HEK293 (cell line): ENCODE data around the gene MS4A18.

Source experiments
- CTCF ChIA-PET: fragments of 350-600 bp; formaldehyde crosslinking; extraction: SDS; loops from one replicate; lab custom pipeline; 2021; ENCODE audit warnings: antibody characterized with exemption; lab: Yijun Ruan, JAX
- POLR2A ChIA-PET: fragments of 300-600 bp; formaldehyde crosslinking; extraction: SDS; loops from one replicate; lab custom pipeline; 2020; ENCODE audit warnings: antibody characterized with exemption, inconsistent platforms; lab: Yijun Ruan, JAX
- H3K27ac ChIP-seq: fragments of 200-500 bp; sonication (Bioruptor generic); 2 replicates; pipeline ENCODE4 v1.5.1; 2014; ENCODE audit warnings: low read depth, low read length, control low read depth, inconsistent platforms; ENCODE audit errors: extremely low read depth
- H3K36me3 ChIP-seq, 2 experiments: fragments of 200-500 bp in 1 of 2; sonication (Bioruptor generic) in 1 of 2; 1 replicate in 1 of 2; 2 replicates in 1 of 2; pipeline ENCODE4 v1.5.1; 2014 to 2017; ENCODE audit warnings: inconsistent platforms in 2 of 2, low read length in 2 of 2; ENCODE audit not compliant: control insufficient read depth in 2 of 2, insufficient read depth in 1 of 2
- H3K4me1 ChIP-seq: fragments of 200-500 bp; sonication (Bioruptor generic); 2 replicates; pipeline ENCODE4 v1.5.1; 2014; ENCODE audit warnings: mild to moderate bottlenecking, low read length, inconsistent platforms; ENCODE audit not compliant: control insufficient read depth, insufficient read depth
- H3K4me3 ChIP-seq: 2 replicates; pipeline ENCODE4 v1.5.1; 2011; ENCODE audit warnings: low read depth, mild to moderate bottlenecking, control low read depth, low read length, moderate library complexity
- H3K9me3 ChIP-seq: fragments of 200-500 bp; sonication (Bioruptor generic); 2 replicates; pipeline ENCODE4 v1.5.1; 2014; ENCODE audit warnings: low read depth, low read length, inconsistent platforms; ENCODE audit not compliant: control insufficient read depth, insufficient read depth
- FEZF1 ChIP-seq: fragments of 450-650 bp; formaldehyde crosslinking; IDR thresholded peaks from 2 replicates; pipeline ENCODE4 v1.5.1; 2016; ENCODE audit warnings: missing biosample characterization, missing genetic modification characterization
- HOXC10 ChIP-seq: sonication (generic); formaldehyde crosslinking; IDR thresholded peaks from 2 replicates; pipeline ENCODE4 v1.8.1; 2023; ENCODE audit warnings: mild to moderate bottlenecking, missing genetic modification reagents
- KLF17 ChIP-seq: fragments of 450-650 bp; formaldehyde crosslinking; IDR thresholded peaks from 2 replicates; pipeline ENCODE4 v1.5.1; 2016; ENCODE audit warnings: missing biosample characterization, missing genetic modification characterization
- MYNN ChIP-seq: fragments of 450-650 bp; formaldehyde crosslinking; IDR thresholded peaks from 2 replicates; pipeline ENCODE4 v1.5.1; 2016; ENCODE audit warnings: missing biosample characterization, missing genetic modification characterization, borderline replicate concordance
- OSR2 ChIP-seq: fragments of 450-650 bp; formaldehyde crosslinking; IDR thresholded peaks from 2 replicates; pipeline ENCODE4 v1.5.1; 2016; ENCODE audit warnings: missing biosample characterization, missing genetic modification characterization
- PRDM2 ChIP-seq: fragments of 450-650 bp; formaldehyde crosslinking; IDR thresholded peaks from 2 replicates; pipeline ENCODE4 v1.5.1; 2016; ENCODE audit warnings: missing biosample characterization, missing genetic modification characterization, borderline replicate concordance
- SP3 ChIP-seq: fragments of 450-650 bp; formaldehyde crosslinking; IDR thresholded peaks from 2 replicates; pipeline ENCODE4 v1.5.1; 2016; ENCODE audit warnings: missing biosample characterization, missing genetic modification characterization
- ZBTB21 ChIP-seq: fragments of 450-650 bp; formaldehyde crosslinking; IDR thresholded peaks from 2 replicates; pipeline ENCODE4 v1.5.1; 2017; ENCODE audit warnings: missing biosample characterization, missing genetic modification characterization
- ZFP69B ChIP-seq: fragments of 450-650 bp; formaldehyde crosslinking; IDR thresholded peaks from 2 replicates; pipeline ENCODE4 v1.5.1; 2016; ENCODE audit warnings: missing biosample characterization, missing genetic modification characterization
- ZNF140 ChIP-seq: fragments of 450-650 bp; formaldehyde crosslinking; IDR thresholded peaks from 2 replicates; pipeline ENCODE4 v1.5.1; 2016; ENCODE audit warnings: missing biosample characterization, missing genetic modification characterization
- ZNF157 ChIP-seq: fragments of 450-650 bp; formaldehyde crosslinking; IDR thresholded peaks from 2 replicates; pipeline ENCODE4 v1.5.1; 2016; ENCODE audit warnings: missing biosample characterization, missing genetic modification characterization
- ZNF169 ChIP-seq: fragments of 450-650 bp; formaldehyde crosslinking; IDR thresholded peaks from 2 replicates; pipeline ENCODE4 v1.5.1; 2016; ENCODE audit warnings: missing biosample characterization, missing genetic modification characterization
- ZNF184 ChIP-seq: fragments of 450-650 bp; IDR thresholded peaks from 2 replicates; pipeline ENCODE4 v1.5.1; 2018; ENCODE audit warnings: missing biosample characterization, mild to moderate bottlenecking, missing genetic modification characterization
- ZNF2 ChIP-seq: fragments of 450-650 bp; formaldehyde crosslinking; IDR thresholded peaks from 2 replicates; pipeline ENCODE4 v1.5.1; 2016; ENCODE audit warnings: missing biosample characterization, missing genetic modification characterization
- ZNF24 ChIP-seq: fragments of 450-650 bp; formaldehyde crosslinking; IDR thresholded peaks from 2 replicates; pipeline ENCODE4 v1.5.1; 2016; ENCODE audit warnings: missing biosample characterization, missing genetic modification characterization
- ZNF549 ChIP-seq: fragments of 450-650 bp; IDR thresholded peaks from 2 replicates; pipeline ENCODE4 v1.5.1; 2018; ENCODE audit warnings: missing biosample characterization, missing genetic modification characterization, mild to moderate bottlenecking, inconsistent platforms, moderate library complexity
- ZNF621 ChIP-seq: fragments of 450-650 bp; formaldehyde crosslinking; IDR thresholded peaks from 2 replicates; pipeline ENCODE4 v1.5.1; 2017; ENCODE audit warnings: missing biosample characterization, missing genetic modification characterization
- ZNF629 ChIP-seq: fragments of 450-650 bp; formaldehyde crosslinking; IDR thresholded peaks from 2 replicates; pipeline ENCODE4 v1.5.1; 2017; ENCODE audit warnings: missing biosample characterization, missing genetic modification characterization
- ZNF645 ChIP-seq: fragments of 450-650 bp; formaldehyde crosslinking; IDR thresholded peaks from 2 replicates; pipeline ENCODE4; 2016; ENCODE audit warnings: missing biosample characterization, missing genetic modification characterization
- ZNF677 ChIP-seq: fragments of 450-650 bp; IDR thresholded peaks from 2 replicates; pipeline ENCODE4 v1.5.0; 2018; ENCODE audit warnings: missing biosample characterization, mild to moderate bottlenecking, missing genetic modification characterization, moderate library complexity

Gene MS4A18

GRCh38 chr11:60699936-60700335 lies 24.6 kb upstream of the MS4A18 start:
- H3K4me3 ChIP-seq: no peak overlapping the region
- no peaks in the 10 kb centered on the region for H3K36me3 ChIP-seq
- no peak for TF ChIP-seq FEZF1
- no peak for TF ChIP-seq MYNN (tag by site-specific recombination)
- no peak for TF ChIP-seq ZBTB21 (tag by site-specific recombination)
- TF ChIP-seq ZNF157: no peak
- TF ChIP-seq ZNF169 (tag by site-specific recombination): no peak
- TF ChIP-seq ZNF549: no peak
- TF ChIP-seq KLF17 (tag by site-specific recombination): no peak
- TF ChIP-seq HOXC10: no peak
- no peak for TF ChIP-seq SP3
- no peak for TF ChIP-seq ZNF140 (tag by site-specific recombination)
- no peak for TF ChIP-seq ZNF621 (tag by site-specific recombination)
- no peak for TF ChIP-seq ZNF2 (tag by site-specific recombination)
- no peak for TF ChIP-seq OSR2 (tag by site-specific recombination)
- no peak for TF ChIP-seq ZFP69B (tag by site-specific recombination)
- TF ChIP-seq ZNF24 (tag by site-specific recombination): no peak
- TF ChIP-seq ZNF184 (tag by site-specific recombination): no peak
- TF ChIP-seq PRDM2 (tag by site-specific recombination): no peak
- TF ChIP-seq ZNF629 (tag by site-specific recombination): no peak
- no peak for TF ChIP-seq ZNF645 (tag by site-specific recombination)
- TF ChIP-seq ZNF677 (tag by site-specific recombination): no peak
- POLR2A ChIA-PET: no interaction called here
- H3K9me3 ChIP-seq: no peaks in the 10 kb centered on the region
- CTCF ChIA-PET: interaction anchor here (0.6 to 1.0 kb wide), 5 partner anchors 57 to 331 kb away, joined by 3 read pairs; partner anchors contain the start of gene MS4A15
- peaks cover 5% of the 10 kb centered on the region; the same call in 1 of the 2 replicates for H3K4me1 ChIP-seq
- H3K27ac ChIP-seq: no peak overlapping the region
